Sigmoid colon (tissue), 4 donors: Measurements from ENCODE around the gene ECT2L.

Experiments
- CTCF ChIP-seq, 4 experiments: fragments of 450-650 bp in 3 of 4; fragments of 200-600 bp in 1 of 4; IDR thresholded peaks; one replicate each; pipeline ENCODE4 v1.5.1; 2016 to 2019; ENCODE audit warnings: antibody characterized with exemption in 4 of 4, mild to moderate bottlenecking in 3 of 4, moderate library complexity in 2 of 4
- EP300 ChIP-seq, 4 donors: sonication (generic); formaldehyde crosslinking; IDR thresholded peaks; one replicate each; pipeline ENCODE4 v1.6.1; 2017; ENCODE audit warnings: antibody characterized with exemption in 4 of 4
- POLR2AphosphoS5 ChIP-seq, 4 donors: sonication (generic); formaldehyde crosslinking; IDR thresholded peaks; one replicate each; pipeline ENCODE4 v1.6.1; 2017; ENCODE audit warnings: antibody characterized with exemption in 4 of 4

- TF ChIP-seq CTCF (IDR thresholded peaks at IDR 0.05) (no peak), POLR2AphosphoS5 (IDR thresholded peaks at IDR 0.05) (no peak), EP300 (IDR thresholded peaks at IDR 0.05) (no peak)
Observed at GRCh38 chr6:138909511-138909910, 113.6 kb downstream of the ECT2L start.
